HG03442 (cell line): ENCODE results near the gene AP1S1.

ENCODE experiments used
- ATAC-seq: cut with Tn5 transposase; IDR thresholded peaks from one replicate; pipeline ENCODE4 v1.9.1; 2021; ENCODE audit warnings: mild to moderate bottlenecking, moderate library complexity; ENCODE audit not compliant: unreplicated experiment

The AP1S1 gene

DNA sequence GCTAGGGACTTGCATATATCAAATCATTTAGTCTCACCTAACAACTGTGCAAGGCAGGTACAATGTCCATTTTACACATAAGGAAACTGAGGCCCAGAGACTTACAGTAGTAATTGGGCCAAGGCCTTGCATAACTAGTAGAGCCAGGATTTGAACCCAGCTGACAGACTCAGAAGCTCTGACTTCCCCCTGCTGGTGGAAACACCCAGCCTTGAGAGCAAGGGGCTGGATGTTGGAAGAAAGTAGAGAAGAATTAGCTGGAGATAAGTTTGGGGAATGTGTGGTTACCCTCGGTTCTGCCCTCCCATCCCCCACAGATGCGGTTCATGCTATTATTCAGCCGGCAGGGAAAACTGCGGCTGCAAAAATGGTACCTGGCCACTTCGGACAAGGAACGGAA lies 2.0 kb downstream of the AP1S1 start:
- ATAC-seq: no peak

DNA sequence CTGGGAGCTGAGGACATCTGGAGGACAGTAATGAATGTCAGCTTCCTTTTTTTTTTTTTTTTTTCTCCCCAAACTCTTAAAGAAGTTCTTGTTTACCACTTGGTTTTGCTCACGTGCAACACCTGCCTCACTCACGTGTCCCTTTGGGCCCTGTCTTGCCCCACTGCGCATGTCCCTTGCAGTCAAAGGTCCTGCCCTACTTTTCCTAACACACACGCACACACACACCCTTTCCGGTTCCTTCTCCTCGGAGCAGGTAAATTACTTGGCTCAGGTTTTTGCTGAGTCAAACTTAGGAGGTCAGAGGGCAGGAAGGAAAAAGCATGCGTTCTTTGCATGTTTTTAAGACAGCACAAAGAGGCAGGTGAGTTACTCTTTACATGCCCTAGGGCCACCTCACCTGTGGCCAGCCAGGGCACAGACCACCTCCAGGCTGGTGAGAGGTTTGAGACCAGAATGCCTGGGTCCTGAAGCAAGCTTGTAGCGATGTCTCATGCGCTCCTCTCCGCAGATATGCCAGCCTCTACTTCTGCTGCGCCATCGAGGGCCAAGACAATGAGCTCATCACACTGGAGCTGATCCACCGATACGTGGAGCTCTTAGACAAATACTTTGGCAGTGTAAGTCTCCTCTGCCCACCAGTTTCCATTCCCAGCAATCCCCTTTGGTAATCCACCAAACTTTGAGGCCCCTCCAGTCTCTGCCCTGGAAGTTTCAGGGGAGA lies 2.8 kb downstream of the AP1S1 start:
- ATAC-seq: no peak

DNA sequence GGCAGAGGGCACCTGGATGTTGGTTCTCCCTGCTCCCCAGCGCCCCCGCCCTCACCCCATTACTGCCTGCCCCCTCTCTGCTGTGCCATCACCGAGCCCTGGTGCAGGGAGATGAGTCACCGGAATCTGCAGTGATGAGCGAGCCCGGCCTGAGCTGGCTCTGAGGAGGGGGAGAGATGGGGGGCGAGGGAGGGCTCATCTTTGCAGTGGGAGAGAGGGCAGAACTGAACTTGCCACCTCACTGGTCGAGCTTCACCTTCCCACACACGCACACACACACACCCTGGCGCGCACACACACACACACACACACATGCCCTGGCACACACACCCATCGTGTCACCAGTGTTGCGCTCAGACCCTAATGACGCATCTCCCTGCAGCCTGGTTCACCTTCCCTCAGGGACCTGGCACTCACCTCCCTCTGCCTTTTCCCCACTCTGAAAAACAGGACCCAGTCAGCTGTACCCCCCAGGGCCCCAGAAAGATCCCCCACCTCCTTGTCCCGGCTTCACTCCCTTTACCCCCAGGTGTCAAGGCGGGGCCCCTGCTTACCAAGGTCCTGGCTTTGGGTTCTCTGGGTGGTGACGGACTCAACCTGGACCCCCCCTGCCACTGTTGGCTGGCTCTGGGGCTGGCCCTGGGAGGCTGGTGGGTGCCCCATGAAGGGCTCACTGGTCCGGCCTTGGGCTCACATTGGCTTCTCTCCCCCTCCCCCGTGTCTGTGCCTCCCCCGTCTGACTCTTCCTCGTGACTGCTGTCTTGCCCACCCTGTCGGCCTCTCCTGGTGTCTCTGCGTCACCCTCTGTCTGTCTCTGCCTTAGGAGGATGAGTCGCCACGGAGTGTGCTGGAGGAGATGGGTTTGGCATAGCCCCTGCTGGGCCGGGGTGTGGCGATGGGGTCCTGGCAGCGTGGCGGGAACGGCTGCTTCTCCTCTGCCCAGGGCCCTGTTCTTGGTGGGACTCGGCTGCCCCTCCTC lies 5.7 kb downstream of the AP1S1 start:
- no peak for ATAC-seq

DNA sequence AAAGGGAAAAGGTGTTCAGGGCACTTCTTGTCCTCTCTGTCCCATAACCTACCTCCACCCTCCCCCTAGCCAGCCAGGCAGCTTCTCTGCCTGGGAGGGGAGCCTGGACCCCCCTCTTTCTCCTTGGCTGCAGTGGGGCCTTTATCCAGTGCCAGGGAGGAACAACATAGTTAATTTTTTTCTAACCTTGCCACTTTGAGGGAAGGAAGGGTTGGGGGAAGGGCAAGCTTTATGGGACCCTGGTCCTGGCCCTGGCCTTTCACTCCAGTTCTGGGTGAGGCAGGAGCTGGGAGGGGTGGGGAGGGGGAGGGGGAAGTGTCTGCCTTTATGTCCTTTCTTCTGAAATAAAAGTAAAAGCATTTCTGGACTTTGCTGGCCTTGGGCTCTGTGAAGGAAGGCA lies 6.6 kb downstream of the AP1S1 start:
- ATAC-seq: no peak

DNA sequence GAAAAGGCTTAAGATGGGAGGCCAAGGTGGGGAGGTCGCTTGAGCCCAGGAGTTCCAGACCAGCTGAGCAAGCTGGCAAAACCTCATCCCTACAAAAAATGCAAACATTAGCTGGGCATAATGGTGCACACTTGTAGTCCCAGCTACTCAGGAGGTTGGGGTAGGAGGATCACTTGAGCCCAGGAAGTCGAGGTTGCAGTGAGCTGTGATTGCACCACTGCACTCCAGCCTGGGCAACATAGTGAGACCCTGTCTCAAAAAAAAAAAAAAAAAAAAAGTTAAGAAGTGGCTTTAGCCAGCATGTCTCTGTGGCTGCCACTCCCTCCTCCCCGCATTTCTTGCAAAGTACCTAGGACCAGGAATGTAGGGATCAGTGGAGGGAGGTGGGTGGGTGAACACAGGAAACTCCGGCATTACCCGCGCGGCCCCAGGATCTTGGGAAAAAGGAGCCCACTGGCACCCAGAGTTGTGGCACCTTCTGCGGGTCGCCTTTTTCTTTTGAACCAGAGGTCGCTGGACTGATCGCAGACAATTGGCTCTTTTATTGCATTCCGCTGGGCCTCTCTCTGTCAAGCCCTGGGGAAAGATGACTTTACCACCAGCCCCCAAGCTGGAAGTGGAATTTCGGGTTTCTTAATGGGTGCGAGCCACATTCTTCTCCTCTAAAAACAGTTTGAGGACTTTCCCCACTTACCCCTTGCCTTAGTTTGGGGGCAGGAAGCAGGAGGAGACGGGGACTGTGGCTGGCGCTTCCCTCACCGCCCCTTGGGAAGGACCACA lies 7.6 kb downstream of the AP1S1 start:
- ATAC-seq: no peak

DNA sequence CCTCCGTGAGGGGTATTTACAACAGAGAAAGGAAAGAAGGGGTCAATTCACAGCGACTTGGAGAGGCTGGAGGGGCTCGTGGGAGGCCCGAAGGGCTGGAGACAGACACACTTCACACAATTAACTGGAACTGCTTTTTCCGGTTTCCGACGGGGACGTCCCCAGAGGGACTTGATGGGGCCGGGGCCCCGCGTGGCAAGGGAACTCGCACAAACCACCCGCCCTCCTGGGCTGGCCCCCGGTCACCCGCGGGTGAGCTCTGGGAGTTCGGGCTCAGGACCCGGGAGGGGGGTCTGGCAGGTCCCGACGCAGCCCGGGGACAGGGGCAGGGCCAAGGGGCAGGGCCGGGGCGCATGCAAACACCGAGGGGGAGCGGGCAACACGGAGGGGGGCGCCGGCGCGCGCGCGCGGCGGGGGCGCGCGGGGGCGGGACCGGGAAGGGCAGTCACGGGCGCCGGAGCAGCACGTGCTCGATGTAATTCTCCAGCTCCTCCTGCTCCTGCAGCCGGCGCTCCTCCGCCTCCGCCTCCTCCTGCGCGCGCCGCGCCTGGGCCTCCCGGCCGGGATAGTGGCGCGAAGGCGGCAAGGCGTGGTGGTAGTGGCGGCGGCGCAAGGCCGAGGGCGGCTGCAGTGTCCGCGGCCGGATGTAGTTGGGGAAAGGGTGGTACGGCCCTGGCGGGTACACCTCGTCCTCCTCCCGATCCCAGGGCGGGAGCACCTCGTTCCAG lies 8.4 kb downstream of the AP1S1 start:
- no peak for ATAC-seq

DNA sequence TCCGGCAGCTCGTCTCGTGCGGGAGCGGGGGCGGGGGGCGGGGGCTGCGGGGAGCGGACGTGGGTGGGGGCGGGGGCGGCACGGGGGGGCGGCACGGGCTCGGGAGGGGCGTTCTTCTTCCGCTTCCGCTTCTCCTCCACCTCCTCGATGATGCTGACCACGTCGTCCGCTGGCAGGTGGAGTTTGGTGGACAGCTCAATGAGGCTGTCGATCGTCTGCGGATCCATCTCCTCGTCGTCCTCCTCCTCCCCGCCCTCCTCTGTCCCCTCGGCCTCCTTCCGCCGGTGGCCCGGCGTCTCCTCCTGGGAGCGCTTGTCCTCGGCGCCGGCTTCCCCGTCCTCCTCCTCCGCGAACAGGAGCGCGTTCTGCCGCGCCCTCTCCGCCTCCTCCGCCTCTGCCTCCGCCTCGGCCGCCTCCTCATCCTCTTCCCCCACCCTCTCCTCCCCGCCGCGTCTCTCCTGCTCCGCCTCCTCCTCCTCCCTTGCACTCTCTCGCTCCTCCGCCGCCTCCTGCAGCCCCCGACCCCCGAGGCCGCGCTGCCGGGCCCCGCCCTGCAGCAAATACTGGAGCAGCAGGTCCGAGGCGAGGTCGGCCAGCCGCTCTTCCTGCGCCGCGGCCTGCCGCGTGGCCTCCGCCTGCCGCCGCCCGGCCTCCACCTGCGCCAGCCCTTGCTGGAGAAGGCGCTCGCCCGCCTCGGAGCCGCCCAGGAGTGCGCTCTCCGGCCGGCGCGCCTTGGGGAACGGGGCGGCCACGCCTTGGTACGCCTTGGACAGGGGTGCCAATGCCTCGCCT lies 9.2 kb downstream of the AP1S1 start:
- ATAC-seq: no peak

DNA sequence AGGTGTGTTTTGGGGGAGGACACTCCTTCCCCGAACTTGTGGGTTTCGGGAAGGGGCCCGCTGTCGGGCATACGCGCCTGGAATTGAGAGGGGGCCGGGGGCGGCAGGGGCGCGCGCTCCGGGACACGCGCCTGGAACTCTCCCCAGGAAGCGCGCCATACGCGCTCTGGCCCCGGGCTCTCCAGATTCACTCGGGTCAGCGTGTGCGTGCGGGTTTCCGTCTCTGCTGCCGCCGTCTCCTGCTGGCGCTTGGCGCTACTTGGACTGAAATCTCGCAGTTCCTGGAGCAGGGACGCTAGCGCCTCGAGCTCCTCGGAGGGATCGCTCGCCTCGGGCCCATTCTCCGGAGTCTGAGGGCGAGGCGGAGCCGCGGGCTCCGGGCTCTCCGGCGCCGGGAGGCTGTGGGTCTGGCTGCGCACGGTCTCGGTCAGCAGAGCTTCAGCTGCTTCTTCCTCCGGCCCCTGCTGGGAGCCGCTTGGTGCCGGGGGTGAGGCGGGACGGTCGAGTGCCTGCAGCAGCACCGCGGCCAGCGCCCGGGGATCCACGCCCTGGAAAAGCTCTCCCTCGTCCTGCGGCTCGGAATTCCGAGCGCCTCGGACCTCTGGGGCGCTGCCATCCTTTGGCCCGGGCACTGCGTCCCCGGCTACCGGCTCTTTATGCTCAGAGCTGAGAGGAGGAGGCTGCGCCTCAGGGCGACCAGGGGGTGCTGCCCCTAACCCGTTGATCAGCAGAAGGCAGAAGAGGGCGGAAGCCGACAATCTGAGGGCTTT lies 10.0 kb downstream of the AP1S1 start:
- ATAC-seq: no peak

DNA sequence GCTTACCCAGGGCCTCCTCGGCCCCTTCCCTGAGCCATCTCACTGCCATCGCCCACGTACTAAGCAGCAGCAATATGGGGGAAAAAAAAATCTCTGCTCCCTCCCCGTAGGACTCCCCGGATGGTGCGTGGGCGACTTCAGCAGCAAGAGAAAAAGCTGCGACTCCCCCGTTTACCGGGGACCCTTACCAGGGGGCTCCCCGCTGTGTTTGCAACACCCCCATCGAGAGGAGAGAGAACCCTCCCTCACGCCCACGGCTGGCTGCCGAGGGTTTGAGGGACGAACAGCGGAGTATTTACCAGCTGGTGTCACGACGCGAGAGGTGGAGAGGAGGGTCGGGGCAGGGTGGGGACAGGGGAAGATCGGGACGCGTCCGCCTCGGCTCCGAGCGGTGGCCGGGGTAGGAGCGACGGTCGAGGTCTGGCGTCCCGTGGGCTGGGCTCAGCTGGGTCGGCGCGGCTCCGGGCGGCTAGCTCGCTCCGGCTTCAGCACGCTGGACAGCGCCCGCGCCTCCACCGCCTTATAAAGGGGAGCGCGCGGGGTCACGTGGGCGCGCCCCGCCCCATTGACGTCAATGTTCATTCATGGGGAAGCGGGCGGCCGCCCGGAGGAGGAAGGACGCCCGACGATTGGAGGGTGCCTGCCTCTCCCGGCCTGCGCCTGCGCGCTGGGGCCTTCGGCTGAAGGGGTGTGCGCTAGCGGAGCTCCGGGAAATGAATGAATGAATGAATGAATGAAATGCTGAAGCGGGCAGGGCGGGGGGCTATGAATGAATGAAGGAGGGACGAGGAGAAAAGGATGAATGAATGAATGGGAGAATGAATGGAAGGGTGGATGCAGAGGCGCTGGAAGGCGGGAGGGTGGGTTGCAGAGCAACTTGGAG lies 11.0 kb downstream of the AP1S1 start, which contains the start of gene VGF:
VGF (minus strand) TSS at position 495 of the 883 bp plus-strand sequence. CDS start 726 bp downstream, outside the sequence.
- ATAC-seq: peak; percentile 55

DNA sequence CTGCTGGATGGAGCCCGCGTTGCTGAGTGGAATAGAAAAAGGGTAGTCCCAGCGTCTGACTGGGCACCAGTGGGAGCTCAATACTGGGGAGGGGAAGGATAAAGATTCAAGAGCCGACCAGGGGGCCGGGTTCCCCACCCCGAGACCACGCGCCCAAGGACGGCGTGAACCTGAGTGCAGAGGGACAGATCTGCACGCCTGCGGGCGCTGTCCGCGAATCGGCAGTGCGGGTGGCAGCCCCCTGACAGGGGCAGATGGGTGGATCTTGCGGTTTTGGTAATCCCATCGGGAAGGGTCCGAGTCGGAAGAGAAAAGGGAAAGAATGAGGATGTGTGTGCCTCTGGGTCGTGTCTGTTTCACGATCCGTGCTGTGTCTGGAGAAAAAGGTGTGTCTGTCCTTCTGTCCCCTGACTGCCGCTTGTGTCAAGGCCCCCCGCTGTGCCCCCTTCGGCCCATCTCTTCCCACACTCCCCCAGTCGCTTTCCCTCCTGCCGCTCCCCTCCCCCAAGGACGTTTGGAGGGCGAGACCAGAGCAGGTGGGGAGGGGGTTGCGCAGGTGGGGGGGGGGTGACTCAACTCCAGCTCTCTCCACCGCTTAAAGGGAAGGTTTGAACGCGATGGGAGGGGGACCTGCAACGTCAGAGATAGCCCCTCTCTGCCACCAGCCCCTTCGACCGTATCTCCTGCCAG lies 11.8 kb downstream of the AP1S1 start:
- no peak for ATAC-seq

DNA sequence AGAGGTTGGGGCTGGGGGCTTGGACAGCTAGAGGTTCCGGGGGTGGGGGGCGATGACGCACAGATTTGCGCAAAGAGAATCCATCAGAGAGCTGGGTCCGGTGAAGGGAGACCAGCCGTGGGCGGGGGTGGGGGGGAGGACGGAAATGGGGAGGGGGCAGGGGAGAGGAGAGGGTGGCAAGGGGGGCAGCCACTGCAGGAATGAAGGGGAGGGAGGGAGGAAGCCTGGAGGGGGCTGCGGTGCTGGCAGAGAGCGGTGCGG lies 12.3 kb downstream of the AP1S1 start:
- no peak for ATAC-seq

DNA sequence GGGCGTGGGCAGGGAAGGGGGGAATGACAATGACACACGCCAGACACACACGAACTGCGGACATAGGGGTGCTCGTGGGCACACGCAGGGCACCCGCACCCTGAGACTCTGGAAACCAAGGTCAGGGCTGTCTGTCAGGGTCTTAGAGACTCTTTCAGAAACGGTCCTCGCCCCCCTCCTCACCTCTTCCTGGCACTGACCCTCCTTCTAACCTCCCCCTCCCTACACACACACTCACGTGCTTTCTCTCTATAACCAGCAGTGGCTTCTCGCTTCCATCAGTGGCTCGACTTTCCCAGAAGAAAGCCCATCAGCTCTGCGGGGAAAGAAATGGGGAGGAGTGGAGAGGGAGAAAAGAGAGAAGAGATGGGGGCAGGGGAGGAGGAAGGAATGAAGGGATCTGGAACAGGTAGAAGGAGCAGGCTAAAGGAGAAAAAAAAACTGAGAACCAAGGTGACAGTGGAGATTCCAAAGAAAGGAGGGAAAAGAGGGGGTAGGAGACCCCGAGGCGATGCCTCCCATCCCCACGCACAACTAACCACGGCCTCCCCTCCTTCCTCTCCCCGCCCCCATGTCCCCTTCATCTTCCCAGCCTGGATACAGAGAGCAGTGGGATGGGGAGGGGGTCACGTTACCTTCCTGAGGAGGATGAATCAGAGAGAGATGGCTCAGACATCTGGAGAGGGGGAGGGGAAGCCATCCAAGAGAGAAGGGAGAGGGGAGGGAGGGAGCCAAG lies 12.8 kb downstream of the AP1S1 start:
- ATAC-seq: no peak

DNA sequence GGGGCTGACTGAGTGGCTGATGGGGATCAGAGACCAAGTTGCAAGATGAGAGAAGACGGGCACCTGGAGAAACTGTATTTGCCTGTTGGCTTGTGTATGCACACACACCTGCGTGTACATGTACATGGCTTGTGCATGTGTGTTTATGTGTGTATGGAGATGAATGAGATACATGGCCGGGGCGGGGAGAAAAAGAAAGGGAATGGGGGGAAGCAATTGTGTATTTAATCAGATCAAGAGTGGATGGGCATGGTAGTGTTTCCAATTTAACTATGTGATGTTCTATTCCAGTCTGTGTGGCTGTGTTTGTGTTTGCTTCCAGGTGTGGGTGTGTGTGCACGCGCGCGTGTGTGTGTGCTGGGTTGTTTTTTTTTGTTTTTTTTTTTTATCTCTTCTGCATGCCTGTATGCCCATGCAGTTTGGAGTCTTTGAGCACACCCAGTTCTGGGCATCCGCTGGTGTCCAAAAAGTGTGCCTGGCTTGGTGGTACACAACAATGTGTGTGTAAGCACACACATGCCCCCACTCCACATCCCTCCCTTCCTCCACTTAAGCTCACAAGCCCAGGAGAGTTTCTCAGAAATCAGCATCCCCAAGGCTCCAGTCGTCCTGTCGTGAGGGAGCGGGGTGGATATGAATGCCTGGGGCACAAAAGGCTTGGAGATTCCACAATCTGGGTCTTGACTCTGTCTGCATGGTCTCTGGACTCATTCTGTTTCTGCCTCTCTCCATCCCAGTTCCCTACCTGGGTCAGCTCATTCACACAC lies 13.6 kb downstream of the AP1S1 start:
- ATAC-seq: no peak

DNA sequence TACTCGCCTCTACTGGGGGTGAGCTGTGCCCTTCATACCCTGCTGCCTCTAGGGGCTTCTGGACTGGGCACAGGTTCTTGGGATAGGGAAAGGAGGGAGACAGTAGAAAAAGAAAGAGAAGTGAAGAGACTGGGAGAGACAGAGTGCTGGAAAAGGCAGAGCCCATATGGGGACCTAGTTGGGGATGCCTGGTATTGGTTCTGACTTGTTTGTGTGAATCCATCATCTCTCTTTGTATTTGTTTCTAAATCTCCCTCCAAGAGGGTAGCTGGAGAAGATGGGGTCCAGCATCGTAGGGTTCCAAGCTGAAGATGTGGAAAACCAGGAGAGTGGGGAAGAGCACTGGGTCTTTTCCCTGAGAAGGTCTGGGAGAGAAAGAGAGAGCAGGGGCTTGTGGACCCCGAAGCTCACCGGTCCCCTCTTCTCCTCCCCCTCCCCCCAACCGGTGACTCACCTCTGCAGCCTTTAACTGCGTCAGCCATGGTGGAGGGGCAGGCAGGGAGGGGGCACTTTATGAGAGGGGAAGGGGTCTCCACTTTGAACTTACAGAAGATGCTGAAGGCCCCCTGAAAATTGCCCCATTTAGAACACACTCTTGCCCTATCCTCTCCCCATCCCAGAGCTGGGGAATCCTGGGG lies 14.3 kb downstream of the AP1S1 start:
- ATAC-seq: no peak

DNA sequence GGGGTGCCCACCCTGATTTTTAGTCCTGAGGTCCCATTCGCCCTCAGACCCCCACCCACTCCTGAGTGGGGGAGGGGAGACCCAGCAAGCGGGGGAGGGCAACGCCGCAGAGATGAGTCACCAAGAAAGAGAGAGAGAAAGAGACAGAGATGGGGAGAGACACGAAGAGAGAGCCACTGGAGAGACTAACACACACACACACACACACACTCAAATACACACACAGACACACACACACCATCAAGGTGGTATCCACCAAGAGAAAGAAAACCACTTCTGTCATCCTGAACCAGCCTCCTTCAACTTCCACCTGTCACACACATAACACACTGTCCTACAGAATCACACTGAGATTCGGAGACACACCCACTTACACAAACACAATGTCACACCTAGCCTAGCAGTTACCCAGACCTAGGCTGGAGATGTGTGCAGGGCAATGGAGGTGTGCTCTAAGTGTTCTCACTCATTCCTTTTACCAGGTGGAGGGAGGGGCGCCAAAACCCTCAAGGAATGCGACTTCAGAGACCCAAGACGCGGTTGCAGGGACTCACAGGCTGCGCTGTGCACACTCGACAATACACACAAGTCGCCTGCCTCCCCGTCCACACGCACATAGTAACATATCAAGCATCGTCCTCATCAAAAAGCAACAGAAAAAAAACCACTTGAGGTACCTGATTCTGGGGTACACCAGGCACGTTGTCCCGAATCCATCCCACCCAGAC lies 15.0 kb downstream of the AP1S1 start:
- no peak for ATAC-seq
